Peyer's patch (tissue), 4 donors: ENCODE results near the gene NFKBIZ.

Source experiments
- POLR2A ChIP-seq, 2 donors: fragments of 450-650 bp; IDR thresholded peaks; one replicate each; pipeline ENCODE4 v1.5.1; 2017; ENCODE audit warnings: antibody characterized with exemption in 2 of 2, mild to moderate bottlenecking in 2 of 2, moderate library complexity in 2 of 2
- TF ChIP-seq, protein P1 (sequence below), 6 experiments: fragments of 450-650 bp in 4 of 6; fragments of 200-600 bp in 2 of 6; sonication (generic) in 1 of 6; IDR thresholded peaks; one replicate each; pipeline ENCODE4 v1.5.1; 2017 to 2019; ENCODE audit warnings: antibody characterized with exemption in 6 of 6, mild to moderate bottlenecking in 3 of 6, moderate library complexity in 1 of 6

DNA sequence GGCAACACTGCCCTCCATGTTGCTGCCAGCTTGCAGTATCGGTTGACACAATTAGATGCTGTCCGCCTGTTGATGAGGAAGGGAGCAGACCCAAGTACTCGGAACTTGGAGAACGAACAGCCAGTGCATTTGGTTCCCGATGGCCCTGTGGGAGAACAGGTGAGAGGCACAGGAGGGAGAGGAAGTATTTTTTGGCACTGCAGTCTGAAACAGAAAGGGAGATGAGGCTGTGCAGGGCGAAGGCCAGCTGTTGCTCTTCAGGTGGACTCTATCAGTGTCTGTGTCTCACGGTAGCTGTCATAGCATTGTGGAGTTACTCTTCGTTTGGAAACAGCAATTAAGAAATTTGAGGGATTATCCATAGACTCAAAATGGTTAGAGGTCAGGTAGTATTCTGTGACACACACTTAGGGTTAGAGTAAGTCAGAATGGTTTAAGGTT lies 8.0 kb downstream of the NFKBIZ start:
- no peak for TF ChIP-seq POLR2A (IDR thresholded peaks at IDR 0.05)
- TF ChIP-seq, protein P1, sequence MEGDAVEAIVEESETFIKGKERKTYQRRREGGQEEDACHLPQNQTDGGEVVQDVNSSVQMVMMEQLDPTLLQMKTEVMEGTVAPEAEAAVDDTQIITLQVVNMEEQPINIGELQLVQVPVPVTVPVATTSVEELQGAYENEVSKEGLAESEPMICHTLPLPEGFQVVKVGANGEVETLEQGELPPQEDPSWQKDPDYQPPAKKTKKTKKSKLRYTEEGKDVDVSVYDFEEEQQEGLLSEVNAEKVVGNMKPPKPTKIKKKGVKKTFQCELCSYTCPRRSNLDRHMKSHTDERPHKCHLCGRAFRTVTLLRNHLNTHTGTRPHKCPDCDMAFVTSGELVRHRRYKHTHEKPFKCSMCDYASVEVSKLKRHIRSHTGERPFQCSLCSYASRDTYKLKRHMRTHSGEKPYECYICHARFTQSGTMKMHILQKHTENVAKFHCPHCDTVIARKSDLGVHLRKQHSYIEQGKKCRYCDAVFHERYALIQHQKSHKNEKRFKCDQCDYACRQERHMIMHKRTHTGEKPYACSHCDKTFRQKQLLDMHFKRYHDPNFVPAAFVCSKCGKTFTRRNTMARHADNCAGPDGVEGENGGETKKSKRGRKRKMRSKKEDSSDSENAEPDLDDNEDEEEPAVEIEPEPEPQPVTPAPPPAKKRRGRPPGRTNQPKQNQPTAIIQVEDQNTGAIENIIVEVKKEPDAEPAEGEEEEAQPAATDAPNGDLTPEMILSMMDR (IDR thresholded peaks at IDR 0.05) = no peak
